ENCODE measurements around the gene PHACTR4. TPM values are rescaled to one million over a fixed set of nuclear protein-coding genes. Genes with fewer than 3 reads are reported as not detected.

The PHACTR4 gene
- total RNA-seq, 4 donors from 2014 or later, result 9.0 to 45.2 (median 24.3) TPM

DNA sequence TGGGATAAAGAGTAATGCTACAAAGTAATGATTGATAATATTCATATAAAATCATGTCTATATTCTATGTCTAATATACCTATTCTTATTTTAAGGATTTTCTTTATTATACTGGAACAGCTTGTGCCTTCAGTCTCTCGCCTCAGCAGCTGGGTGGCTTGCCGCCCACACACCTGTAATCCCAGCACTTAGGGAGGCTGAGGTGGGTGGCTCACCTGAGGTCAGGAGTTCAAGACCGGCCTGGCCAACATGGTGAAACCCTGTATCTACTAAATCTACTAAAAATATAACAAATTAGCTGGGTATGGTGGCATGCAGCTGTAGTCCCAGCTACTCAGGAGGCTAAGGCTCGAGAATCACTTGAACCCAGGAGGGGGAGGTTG lies 175.7 kb downstream of the PHACTR4 start:
- Histone ChIP-seq H3K4me1 (no peaks in the 10 kb centered on the region), H3K36me3 (no peaks in the 10 kb centered on the region), H3K27me3 (no peaks in the 10 kb centered on the region), H3K9me3 (no peaks in the 10 kb centered on the region), H3K4me3 (no peak overlapping the region), H3K27ac (no peak overlapping the region)
- no peak for TF ChIP-seq POLR2A (IDR thresholded peaks at IDR 0.05)
- no peak for TF ChIP-seq CTCF (IDR thresholded peaks at IDR 0.05)
- no peak for DNase-seq
- intact Hi-C loops (cut with DNase I; ENCODE audit: low total_unique reads), result no loop called here

- Histone ChIP-seq H3K4me1 (no peaks in the 10 kb centered on the region), H3K4me3 (no peak overlapping the region), H3K27ac (no peak overlapping the region), H3K9me3 (no peaks in the 10 kb centered on the region), H3K36me3 (no peaks in the 10 kb centered on the region), H3K27me3 (peaks cover 0 to 5% of the 10 kb centered on the region in 2 donors)
- no peak for DNase-seq
- intact Hi-C loops (cut with DNase I; ENCODE audit: low total_unique reads), result no loop called here
- TF ChIP-seq POLR2A (IDR thresholded peaks at IDR 0.05) (no peak), CTCF (IDR thresholded peaks at IDR 0.05) (no peak)
These were observed 178.8 kb downstream of the PHACTR4 start for GRCh38 chr1:28548318-28548717.

Small RNAs within 50 kb of the gene (small RNA-seq; reads per million reads assigned to genes)
- gene RF00019 (not detected), gene RNU6ATAC27P (not detected), gene SNORA73A (not detected), gene SNORA73B (16.8 reads per million, percentile 91 among the genes with 10 or more reads in this experiment)

Other genes with a start within 250 kb of the PHACTR4 start
- gene PTAFR, start 193.1 kb upstream of the PHACTR4 start, total RNA-seq, result 1 to 10 TPM in 3 of 4 donors, under 1 TPM in 1; under 0.01 to 7.1 (median 1.9) TPM
- gene DNAJC8, start 136.7 kb upstream of the PHACTR4 start, total RNA-seq, result 10 to 100 TPM; 24.3 to 90.9 (median 56.2) TPM
- gene ATP5IF1, start 133.6 kb upstream of the PHACTR4 start, total RNA-seq, result 100 to 1,000 TPM in 1 of 4 donors, 10 to 100 TPM in 3; 57.1 to 103 (median 82.2) TPM
- 10 to 100 TPM in 1 of 4 donors, 1 to 10 TPM in 3; 4.9 to 15.9 (median 7.9) TPM for gene SESN2, start 110.2 kb upstream of the PHACTR4 start, total RNA-seq
- 10 to 100 TPM in 3 of 4 donors, 1 to 10 TPM in 1; 5.0 to 48.2 (median 17.5) TPM for gene MED18, start 40.7 kb upstream of the PHACTR4 start, total RNA-seq
- 10 to 100 TPM in 3 of 4 donors, 1 to 10 TPM in 1; 3.8 to 37.6 (median 13.8) TPM for gene RCC1, start 136.3 kb downstream of the PHACTR4 start, total RNA-seq
- gene TRNAU1AP, start 183.3 kb downstream of the PHACTR4 start, total RNA-seq, result 10 to 100 TPM in 2 of 4 donors, 1 to 10 TPM in 2; 3.8 to 34.9 (median 20.3) TPM
- gene RAB42, start 222.5 kb downstream of the PHACTR4 start, total RNA-seq, result 10 to 100 TPM in 1 of 4 donors, 1 to 10 TPM in 1, not detected in 2; 3.0 to 15.6 TPM